BJ (cell line): ENCODE measurements around the gene MT1F. TPM values are rescaled to one million over a fixed set of nuclear protein-coding genes. Genes with fewer than 3 reads are reported as not detected.
"Not testable (repeated sequence)": the region's sequence is repeated elsewhere in the genome, so short reads cannot be mapped to it uniquely, and the experiment has no call there.

ENCODE experiments used
- CTCF ChIA-PET: fragments of 350-600 bp; formaldehyde crosslinking; extraction: SDS; loops from one replicate; lab custom pipeline; 2021; ENCODE audit warnings: antibody characterized with exemption, inconsistent platforms; lab: Yijun Ruan, JAX
- POLR2A ChIA-PET: fragments of 300-600 bp; sonication (Branson Sonifier 250); formaldehyde crosslinking; extraction: SDS; loops from one replicate; lab custom pipeline; 2021; ENCODE audit warnings: antibody characterized with exemption; lab: Charles Lee
- DNase-seq: peaks from one replicate; pipeline ENCODE4 v3.0.0-alpha.2; 2011; ENCODE audit warnings: low read depth
- H3K27me3 ChIP-seq: 2 replicates; pipeline ENCODE4 v1.6.0; 2011; ENCODE audit warnings: low read length; ENCODE audit not compliant: control insufficient read depth, insufficient read depth
- H3K36me3 ChIP-seq: 2 replicates; pipeline ENCODE4 v1.5.1; 2011; ENCODE audit warnings: low read length; ENCODE audit not compliant: control insufficient read depth, insufficient read depth
- H3K4me3 ChIP-seq: 2 replicates; pipeline ENCODE4 v1.5.1; 2011; ENCODE audit warnings: low read depth, mild to moderate bottlenecking, control low read depth, low read length
- polyA plus RNA-seq: library from polyadenylated mRNA; depleted of rRNA; stranded (reverse); fragments of >200 nt; gene quantifications from 2 replicates; pipeline ENCODE4 v1.2.3, GENCODE V29; 2011
- TF ChIP-seq, protein P1 (sequence below): IDR thresholded peaks from 2 replicates; pipeline ENCODE4 v1.5.1; 2011; ENCODE audit warnings: low read depth, mild to moderate bottlenecking, control low read depth, inconsistent platforms, low read length, moderate library complexity; ENCODE audit not compliant: insufficient read depth

The MT1F gene
- polyA plus RNA-seq, 1 experiment: 11.3 TPM

DNA sequence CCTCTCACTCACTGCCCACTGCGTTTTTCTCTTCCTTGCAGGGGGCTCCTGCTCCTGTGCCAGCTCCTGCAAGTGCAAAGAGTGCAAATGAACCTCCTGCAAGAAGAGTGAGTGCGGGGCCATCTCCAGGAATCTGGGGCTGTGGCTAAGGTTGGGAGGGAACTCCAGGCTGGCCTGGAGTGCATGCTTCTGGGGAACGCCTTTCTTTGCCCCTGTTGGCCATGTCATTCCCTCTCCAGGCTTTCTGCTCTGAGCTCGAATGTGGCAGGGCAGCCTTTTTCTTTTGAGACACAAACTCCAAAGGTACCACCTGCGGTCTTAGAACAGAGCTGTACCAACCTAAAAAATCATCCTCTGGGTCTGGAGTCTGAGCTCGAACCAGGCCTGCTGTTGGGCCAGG, 39.6 kb upstream of the MT1F start:
- ChIA-PET POLR2A (interaction anchor here (0.6 to 1.2 kb wide), 4 partner anchors 7 to 15 kb away, joined by 3 to 17 read pairs (median 4); partner anchors contain the start of genes MT1E and MT2A), CTCF (no interaction called here)
- Histone ChIP-seq H3K4me3 (no peak overlapping the region), H3K27me3 (no peaks in the 10 kb centered on the region), H3K36me3 (no peaks in the 10 kb centered on the region)
- DNase-seq: no peak
- TF ChIP-seq, protein P1, sequence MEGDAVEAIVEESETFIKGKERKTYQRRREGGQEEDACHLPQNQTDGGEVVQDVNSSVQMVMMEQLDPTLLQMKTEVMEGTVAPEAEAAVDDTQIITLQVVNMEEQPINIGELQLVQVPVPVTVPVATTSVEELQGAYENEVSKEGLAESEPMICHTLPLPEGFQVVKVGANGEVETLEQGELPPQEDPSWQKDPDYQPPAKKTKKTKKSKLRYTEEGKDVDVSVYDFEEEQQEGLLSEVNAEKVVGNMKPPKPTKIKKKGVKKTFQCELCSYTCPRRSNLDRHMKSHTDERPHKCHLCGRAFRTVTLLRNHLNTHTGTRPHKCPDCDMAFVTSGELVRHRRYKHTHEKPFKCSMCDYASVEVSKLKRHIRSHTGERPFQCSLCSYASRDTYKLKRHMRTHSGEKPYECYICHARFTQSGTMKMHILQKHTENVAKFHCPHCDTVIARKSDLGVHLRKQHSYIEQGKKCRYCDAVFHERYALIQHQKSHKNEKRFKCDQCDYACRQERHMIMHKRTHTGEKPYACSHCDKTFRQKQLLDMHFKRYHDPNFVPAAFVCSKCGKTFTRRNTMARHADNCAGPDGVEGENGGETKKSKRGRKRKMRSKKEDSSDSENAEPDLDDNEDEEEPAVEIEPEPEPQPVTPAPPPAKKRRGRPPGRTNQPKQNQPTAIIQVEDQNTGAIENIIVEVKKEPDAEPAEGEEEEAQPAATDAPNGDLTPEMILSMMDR: no peak

DNA sequence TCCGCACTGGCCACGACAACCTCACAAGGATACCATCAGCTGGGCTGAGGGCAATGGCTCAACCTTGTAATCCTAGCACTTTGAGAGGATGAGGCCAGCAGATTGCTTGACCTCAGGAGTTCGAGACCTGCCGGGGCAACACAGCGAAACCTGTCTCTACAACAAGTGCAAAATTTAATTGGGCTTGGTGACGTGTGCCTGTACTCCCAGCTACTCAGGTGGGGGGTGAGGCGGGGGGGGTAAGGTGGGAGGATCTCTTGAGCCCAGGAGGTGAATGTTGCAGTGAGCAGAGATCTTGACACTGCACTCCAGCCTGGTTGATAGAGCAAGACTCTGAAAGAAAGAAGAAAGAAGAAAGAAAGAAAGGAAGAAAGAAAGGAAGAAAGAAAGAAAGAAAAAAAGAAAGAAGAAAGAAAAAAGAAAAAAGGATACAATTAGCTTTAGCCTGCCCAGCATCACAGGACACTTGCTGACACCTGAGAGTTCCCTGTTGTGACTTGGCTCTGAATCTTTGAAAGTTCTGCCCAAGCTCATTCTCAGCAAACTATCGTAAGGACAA, 37.3 kb upstream of the MT1F start:
- Histone ChIP-seq H3K36me3 (no peaks in the 10 kb centered on the region), H3K4me3 (no peak overlapping the region), H3K27me3 (no peaks in the 10 kb centered on the region)
- TF ChIP-seq, protein P1: no peak
- CTCF ChIA-PET: interaction anchor here (1.5 kb wide), 1 partner anchor 20 kb away, joined by 3 read pairs; no protein-coding TSS in a partner anchor
- no peak for DNase-seq
- POLR2A ChIA-PET: no interaction called here

DNA sequence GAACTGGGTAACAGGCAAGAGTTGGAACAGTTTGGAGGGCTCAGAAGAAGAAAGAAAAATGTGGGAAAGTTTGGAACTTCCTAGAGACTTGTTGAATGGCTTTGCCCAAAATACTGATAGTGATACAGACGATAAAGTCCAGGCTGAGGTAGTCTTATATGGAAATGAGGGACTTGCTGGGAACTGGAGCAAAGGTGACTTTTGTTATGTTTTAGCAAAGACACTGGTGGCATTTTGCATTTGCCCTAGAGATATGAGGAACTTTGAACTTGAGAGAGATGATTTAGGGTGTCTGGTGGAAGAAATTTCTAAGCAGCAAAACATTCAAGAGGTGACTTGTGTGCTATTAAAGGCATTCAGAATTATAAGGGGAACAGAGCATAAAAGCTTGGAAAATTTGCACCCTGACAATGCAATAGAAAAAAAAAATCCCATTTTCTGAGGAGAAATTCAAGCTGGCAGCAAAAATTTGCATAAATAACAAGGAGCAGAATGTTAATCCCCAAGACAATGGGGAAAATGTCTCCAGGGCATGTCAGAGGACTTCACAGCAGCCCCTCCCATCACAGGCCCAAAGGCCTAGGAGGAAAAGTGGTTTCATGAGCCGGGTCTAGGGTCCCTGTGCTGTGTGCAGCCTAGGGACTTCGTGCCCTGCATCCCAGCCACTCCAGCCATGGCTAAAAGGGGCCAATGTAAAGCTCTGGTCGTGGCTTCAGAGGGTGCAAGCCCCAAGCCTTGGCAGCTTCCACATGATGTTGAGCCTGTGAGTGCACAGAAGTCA, 35.9 kb upstream of the MT1F start:
- H3K4me3 ChIP-seq, DNase-seq, H3K36me3 ChIP-seq, H3K27me3 ChIP-seq, POLR2A ChIA-PET: not testable (repeated sequence)
- CTCF ChIA-PET: interaction anchor here (1.3 to 1.5 kb wide), 2 partner anchors 18 to 21 kb away, joined by 3 read pairs; no protein-coding TSS in a partner anchor

DNA sequence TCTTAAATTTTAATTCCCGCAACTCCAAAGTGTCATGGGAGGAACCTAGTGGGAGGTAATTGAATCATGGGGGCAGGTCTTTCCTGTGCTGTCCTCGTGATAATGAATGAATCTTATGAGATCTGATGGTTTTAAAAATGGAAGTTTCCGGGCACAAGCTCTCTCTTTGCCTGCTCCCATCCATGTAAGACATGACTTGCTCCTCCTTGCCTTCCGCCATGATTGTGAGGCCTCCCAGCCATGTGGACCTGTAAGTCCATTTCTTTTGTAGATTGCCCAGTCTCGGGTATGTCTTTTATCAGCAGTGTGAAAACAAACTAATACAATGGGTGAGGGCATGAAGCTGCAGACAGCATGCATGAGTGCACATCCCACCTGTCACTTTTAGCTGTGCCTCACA, 34.6 kb upstream of the MT1F start:
- POLR2A ChIA-PET, H3K4me3 ChIP-seq, DNase-seq, H3K27me3 ChIP-seq, H3K36me3 ChIP-seq: not testable (repeated sequence)
- CTCF ChIA-PET: interaction anchor here (0.8 to 1.9 kb wide), 5 partner anchors 9 to 79 kb away, joined by 3 to 7 read pairs (median 3); partner anchors contain the start of gene MT1M

DNA sequence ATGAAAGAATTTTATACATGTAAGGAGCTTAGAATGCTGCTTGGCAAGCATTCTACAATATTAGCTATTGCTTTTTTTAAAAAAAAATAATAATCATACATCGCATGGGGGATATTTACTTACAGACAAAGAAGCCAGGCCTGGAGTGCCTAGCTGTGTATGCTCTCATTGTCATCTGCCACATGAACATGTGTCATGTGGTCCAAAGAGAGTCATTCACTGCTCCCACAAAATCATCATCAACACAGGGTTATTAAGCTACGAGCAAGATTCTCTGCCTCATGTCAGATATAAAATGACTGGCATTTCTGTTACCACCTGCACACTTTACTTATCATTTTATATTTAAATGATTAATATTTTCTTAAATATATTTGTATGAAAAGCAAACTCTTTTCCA, 34.1 kb upstream of the MT1F start:
- H3K36me3 ChIP-seq: no peaks in the 10 kb centered on the region
- no peak for DNase-seq
- no peak overlapping the region for H3K4me3 ChIP-seq
- POLR2A ChIA-PET: no interaction called here
- CTCF ChIA-PET: interaction anchor here (0.8 to 1.9 kb wide), 6 partner anchors 9 to 78 kb away, joined by 3 to 7 read pairs (median 3); partner anchors contain the start of gene MT1M
- TF ChIP-seq, protein P1: no peak
- no peaks in the 10 kb centered on the region for H3K27me3 ChIP-seq
